ENCODE results near the gene RTL10. TPM values are rescaled to one million over a fixed set of nuclear protein-coding genes. Genes with fewer than 3 reads are reported as not detected.
A peak's percentile ranks its signal among the peaks of the same experiment; 100 is the strongest.

The RTL10 gene
- total RNA-seq, 1 experiment from 2014 or later = 21.5 TPM

DNA sequence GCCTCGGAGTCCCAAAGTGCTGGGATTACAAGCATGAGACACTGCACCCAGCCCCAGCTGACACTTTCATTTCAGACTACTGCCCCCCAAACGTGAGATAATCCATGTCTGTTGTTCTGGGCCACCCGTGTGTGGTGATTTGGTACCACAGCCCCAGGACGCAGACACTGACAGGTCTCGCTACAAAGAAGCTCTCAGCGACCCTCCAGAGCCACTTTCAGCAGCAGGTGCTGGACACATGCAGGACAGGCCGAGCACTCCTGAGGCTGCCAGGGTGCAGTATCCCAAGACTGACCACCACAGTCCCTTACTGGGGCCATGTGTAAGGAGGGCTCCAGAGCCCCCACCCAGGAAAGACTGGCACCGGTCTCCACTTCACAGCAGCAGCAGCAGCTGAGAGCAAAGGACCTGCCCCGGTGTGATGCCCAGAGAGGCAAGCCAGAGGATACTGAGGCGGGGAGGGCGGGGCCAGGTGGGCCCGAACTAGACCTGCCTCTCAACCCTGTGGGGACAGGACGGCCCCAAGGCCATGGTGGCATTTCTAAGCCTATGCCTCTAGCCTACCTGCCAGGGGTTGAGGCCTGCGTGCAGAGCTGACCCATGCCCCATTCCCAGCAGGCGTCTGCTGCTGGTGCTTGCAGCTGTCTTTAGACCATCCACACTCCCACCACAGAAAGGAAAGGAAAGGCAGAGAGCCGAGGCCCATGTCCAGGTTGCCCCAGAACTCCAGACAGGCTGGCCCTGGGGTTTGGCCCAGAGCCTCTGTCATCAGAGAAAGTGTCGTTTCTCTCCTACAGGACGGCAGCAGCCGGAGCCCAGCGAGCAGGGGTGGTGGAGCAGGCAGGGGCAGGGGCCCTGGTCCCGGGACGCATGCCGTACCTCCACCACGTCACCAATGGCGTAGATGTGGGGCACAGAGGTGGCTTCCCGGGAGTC is 28.0 kb upstream of the RTL10 start (continued):
- TF ChIP-seq, protein P1, sequence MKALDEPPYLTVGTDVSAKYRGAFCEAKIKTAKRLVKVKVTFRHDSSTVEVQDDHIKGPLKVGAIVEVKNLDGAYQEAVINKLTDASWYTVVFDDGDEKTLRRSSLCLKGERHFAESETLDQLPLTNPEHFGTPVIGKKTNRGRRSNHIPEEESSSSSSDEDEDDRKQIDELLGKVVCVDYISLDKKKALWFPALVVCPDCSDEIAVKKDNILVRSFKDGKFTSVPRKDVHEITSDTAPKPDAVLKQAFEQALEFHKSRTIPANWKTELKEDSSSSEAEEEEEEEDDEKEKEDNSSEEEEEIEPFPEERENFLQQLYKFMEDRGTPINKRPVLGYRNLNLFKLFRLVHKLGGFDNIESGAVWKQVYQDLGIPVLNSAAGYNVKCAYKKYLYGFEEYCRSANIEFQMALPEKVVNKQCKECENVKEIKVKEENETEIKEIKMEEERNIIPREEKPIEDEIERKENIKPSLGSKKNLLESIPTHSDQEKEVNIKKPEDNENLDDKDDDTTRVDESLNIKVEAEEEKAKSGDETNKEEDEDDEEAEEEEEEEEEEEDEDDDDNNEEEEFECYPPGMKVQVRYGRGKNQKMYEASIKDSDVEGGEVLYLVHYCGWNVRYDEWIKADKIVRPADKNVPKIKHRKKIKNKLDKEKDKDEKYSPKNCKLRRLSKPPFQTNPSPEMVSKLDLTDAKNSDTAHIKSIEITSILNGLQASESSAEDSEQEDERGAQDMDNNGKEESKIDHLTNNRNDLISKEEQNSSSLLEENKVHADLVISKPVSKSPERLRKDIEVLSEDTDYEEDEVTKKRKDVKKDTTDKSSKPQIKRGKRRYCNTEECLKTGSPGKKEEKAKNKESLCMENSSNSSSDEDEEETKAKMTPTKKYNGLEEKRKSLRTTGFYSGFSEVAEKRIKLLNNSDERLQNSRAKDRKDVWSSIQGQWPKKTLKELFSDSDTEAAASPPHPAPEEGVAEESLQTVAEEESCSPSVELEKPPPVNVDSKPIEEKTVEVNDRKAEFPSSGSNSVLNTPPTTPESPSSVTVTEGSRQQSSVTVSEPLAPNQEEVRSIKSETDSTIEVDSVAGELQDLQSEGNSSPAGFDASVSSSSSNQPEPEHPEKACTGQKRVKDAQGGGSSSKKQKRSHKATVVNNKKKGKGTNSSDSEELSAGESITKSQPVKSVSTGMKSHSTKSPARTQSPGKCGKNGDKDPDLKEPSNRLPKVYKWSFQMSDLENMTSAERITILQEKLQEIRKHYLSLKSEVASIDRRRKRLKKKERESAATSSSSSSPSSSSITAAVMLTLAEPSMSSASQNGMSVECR (CRISPR knock-in tag; IDR thresholded peaks at IDR 0.05; ENCODE audit: borderline replicate concordance) = no peak

GRCh38 chr22:19880786-19881569 is 26.3 kb upstream of the RTL10 start:
- POLR2A ChIA-PET = interaction anchor here (1.9 kb wide), 1 partner anchor 9 kb away, joined by 8 read pairs; no protein-coding TSS in a partner anchor
- DNase-seq (ENCODE audit: low spot score) (peak; percentile 91), ATAC-seq (peak; percentile 91)
- H3K36me3 Mint-ChIP-seq = no peaks in the 10 kb centered on the region
- peak overlapping the region; percentile 55 for H3K4me3 Mint-ChIP-seq
- peaks cover 30% of the 10 kb centered on the region for H3K4me1 Mint-ChIP-seq
- H3K9me3 Mint-ChIP-seq = no peaks in the 10 kb centered on the region
- CTCF ChIA-PET = interaction anchor here (0.8 to 1.3 kb wide), 5 partner anchors 29 to 157 kb away, joined by 3 to 7 read pairs (median 4); partner anchors contain the start of gene GP1BB
- H3K27me3 Mint-ChIP-seq (ENCODE audit: low read depth) = no peaks in the 10 kb centered on the region; the same call in 1 of the 2 replicates
- peak overlapping the region; percentile 98 for H3K27ac Mint-ChIP-seq
- 0 out of 2 replicates have a peak, but pooled peaks have one; percentile 28 for TF ChIP-seq FOXK1 (CRISPR knock-in tag; IDR thresholded peaks at IDR 0.05)
- peak; percentile 49; the same call in 1 of the 2 replicates for TF ChIP-seq FOXP4 (CRISPR knock-in tag; IDR thresholded peaks at IDR 0.05)
- TF ChIP-seq ETV6 (CRISPR knock-in tag; IDR thresholded peaks at IDR 0.05) = peak; percentile 50; the same call in 1 of the 2 replicates
- TF ChIP-seq SP1 (CRISPR knock-in tag; conservative IDR thresholded peaks at IDR 0.05) = peak; percentile 58; the same call in 1 of the 2 replicates
- peak; percentile 95 for TF ChIP-seq TEAD4 (CRISPR knock-in tag; IDR thresholded peaks at IDR 0.05)
- TF ChIP-seq ZNF263 (CRISPR knock-in tag; IDR thresholded peaks at IDR 0.05; ENCODE audit: low read depth) = no peak
- peak; percentile 55; the same call in 1 of the 2 replicates for TF ChIP-seq GABPB1 (CRISPR knock-in tag; IDR thresholded peaks at IDR 0.05)
- TF ChIP-seq ZNF317 (CRISPR knock-in tag; IDR thresholded peaks at IDR 0.05; ENCODE audit: borderline replicate concordance, low read depth) = 0 out of 2 replicates have a peak, but pooled peaks have one; percentile 11
- TF ChIP-seq TEAD1 (CRISPR knock-in tag; IDR thresholded peaks at IDR 0.05) = peak; percentile 95; the same call in 1 of the 2 replicates
- no peak for TF ChIP-seq MXD4 (CRISPR knock-in tag; IDR thresholded peaks at IDR 0.05; ENCODE audit: borderline replicate concordance)
- TF ChIP-seq, protein P2, sequence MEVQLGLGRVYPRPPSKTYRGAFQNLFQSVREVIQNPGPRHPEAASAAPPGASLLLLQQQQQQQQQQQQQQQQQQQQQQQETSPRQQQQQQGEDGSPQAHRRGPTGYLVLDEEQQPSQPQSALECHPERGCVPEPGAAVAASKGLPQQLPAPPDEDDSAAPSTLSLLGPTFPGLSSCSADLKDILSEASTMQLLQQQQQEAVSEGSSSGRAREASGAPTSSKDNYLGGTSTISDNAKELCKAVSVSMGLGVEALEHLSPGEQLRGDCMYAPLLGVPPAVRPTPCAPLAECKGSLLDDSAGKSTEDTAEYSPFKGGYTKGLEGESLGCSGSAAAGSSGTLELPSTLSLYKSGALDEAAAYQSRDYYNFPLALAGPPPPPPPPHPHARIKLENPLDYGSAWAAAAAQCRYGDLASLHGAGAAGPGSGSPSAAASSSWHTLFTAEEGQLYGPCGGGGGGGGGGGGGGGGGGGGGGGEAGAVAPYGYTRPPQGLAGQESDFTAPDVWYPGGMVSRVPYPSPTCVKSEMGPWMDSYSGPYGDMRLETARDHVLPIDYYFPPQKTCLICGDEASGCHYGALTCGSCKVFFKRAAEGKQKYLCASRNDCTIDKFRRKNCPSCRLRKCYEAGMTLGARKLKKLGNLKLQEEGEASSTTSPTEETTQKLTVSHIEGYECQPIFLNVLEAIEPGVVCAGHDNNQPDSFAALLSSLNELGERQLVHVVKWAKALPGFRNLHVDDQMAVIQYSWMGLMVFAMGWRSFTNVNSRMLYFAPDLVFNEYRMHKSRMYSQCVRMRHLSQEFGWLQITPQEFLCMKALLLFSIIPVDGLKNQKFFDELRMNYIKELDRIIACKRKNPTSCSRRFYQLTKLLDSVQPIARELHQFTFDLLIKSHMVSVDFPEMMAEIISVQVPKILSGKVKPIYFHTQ (CRISPR knock-in tag; IDR thresholded peaks at IDR 0.05) = no peak
- TF ChIP-seq CDX4 (CRISPR knock-in tag; IDR thresholded peaks at IDR 0.05; ENCODE audit: borderline replicate concordance) = no peak
- 0 out of 2 replicates have a peak, but pooled peaks have one; percentile 53 for TF ChIP-seq FOXJ3 (CRISPR knock-in tag; IDR thresholded peaks at IDR 0.05; ENCODE audit: borderline replicate concordance)
- no peak for TF ChIP-seq CREB1 (CRISPR knock-in tag; IDR thresholded peaks at IDR 0.05)
- peak; percentile 30; the same call in 1 of the 2 replicates for TF ChIP-seq FOXP1 (CRISPR knock-in tag; IDR thresholded peaks at IDR 0.05; ENCODE audit: borderline replicate concordance)
